Endothelial cell of coronary artery (primary cell): Measurements from ENCODE around the gene GIT1. TPM values are rescaled to one million over a fixed set of nuclear protein-coding genes. Genes with fewer than 3 reads are reported as not detected.

Experiments used
- total RNA-seq: library from RNA; depleted of rRNA; stranded (reverse); fragments of >200 nt; gene quantifications from 2 replicates; pipeline ENCODE4 v1.2.3, GENCODE V29; 2014

Gene GIT1
- 34.5 and 52.7 TPM in 2 replicates for total RNA-seq

GRCh38 chr17:29589524-29590410 is at the start of gene GIT1:
TSS of gene GIT1 (minus strand) at chr17:29589648. CDS start at chr17:29589378, 270 bp downstream.

GRCh38 chr17:29622337-29623282 is 33.2 kb upstream of the GIT1 start, which contains the start of gene CORO6:
TSS of gene CORO6 (minus strand) at chr17:29622912. CDS start at chr17:29621421, 1,491 bp downstream.

GRCh38 chr17:29592850-29593551 is 3.6 kb upstream of the GIT1 start, which contains the start of gene ANKRD13B:
TSS of gene ANKRD13B (plus strand) at chr17:29593132. CDS start at chr17:29593622, 490 bp downstream.

GRCh38 chr17:29568331-29569244 is 20.9 kb downstream of the GIT1 start, which contains the start of gene TP53I13:
TSS of gene TP53I13 (plus strand) at chr17:29568701. CDS start at chr17:29568759, 58 bp downstream.

GRCh38 chr17:29566473-29567303 is 22.8 kb downstream of the GIT1 start, which contains the start of gene ABHD15:
TSS of gene ABHD15 (minus strand) at chr17:29567037. CDS start at chr17:29566966, 71 bp downstream.

Other genes starting within 250 kb of the GIT1 start
- 44.1 and 51.8 TPM in 2 replicates for gene TAOK1, start 199.3 kb downstream of the GIT1 start, total RNA-seq
- 4.1 and 7.5 TPM in 2 replicates for gene ABHD15, start 22.6 kb downstream of the GIT1 start, total RNA-seq
- gene TP53I13, start 20.9 kb downstream of the GIT1 start, total RNA-seq, result 23.3 and 38.3 TPM in 2 replicates
- gene ANKRD13B, start 3.5 kb upstream of the GIT1 start, total RNA-seq, result 7.7 and 13.2 TPM in 2 replicates
- gene CORO6, start 33.3 kb upstream of the GIT1 start, total RNA-seq, result 0.63 and 2.4 TPM in 2 replicates